OCI-LY1 (cell line): Measurements from ENCODE around the gene ZYX.

Experiments used
- H2AFZ ChIP-seq: fragments of 200-600 bp; sonication (generic), shearing (Covaris generic); 2 replicates; pipeline ENCODE4 v1.6.0; 2014; ENCODE audit warnings: antibody characterized with exemption, mild to moderate bottlenecking, low read length
- H3F3A ChIP-seq: fragments of 200-600 bp; sonication (generic), shearing (Covaris generic); 2 replicates; pipeline ENCODE4 v1.6.0; 2014; ENCODE audit warnings: mild to moderate bottlenecking, antibody characterized with exemption, low read length, moderate library complexity; ENCODE audit not compliant: insufficient read depth
- H3K27ac ChIP-seq: fragments of 200-600 bp; sonication (generic); 2 replicates; pipeline ENCODE4 v1.5.1; 2014; ENCODE audit warnings: low read length, mixed run types, mild to moderate bottlenecking, low read depth; ENCODE audit not compliant: poor library complexity, severe bottlenecking
- H3K27me3 ChIP-seq: fragments of 200-600 bp; sonication (generic); 2 replicates; pipeline ENCODE4 v1.6.0; 2014; ENCODE audit warnings: antibody characterized with exemption, mild to moderate bottlenecking, low read length, moderate library complexity; ENCODE audit not compliant: insufficient read depth
- H3K36me3 ChIP-seq: fragments of 200-600 bp; sonication (generic); 2 replicates; pipeline ENCODE4 v1.6.1; 2014; ENCODE audit warnings: mild to moderate bottlenecking, antibody characterized with exemption, low read length, moderate library complexity, mixed read lengths; ENCODE audit not compliant: insufficient read depth
- H3K4me1 ChIP-seq: fragments of 200-600 bp; sonication (generic); 2 replicates; pipeline ENCODE4 v1.5.1; 2014; ENCODE audit warnings: mild to moderate bottlenecking, low read length, moderate library complexity; ENCODE audit not compliant: insufficient read depth, severe bottlenecking
- H3K4me2 ChIP-seq: fragments of 200-600 bp; sonication (generic), shearing (Covaris generic); 2 replicates; pipeline ENCODE4 v1.6.1; 2014; ENCODE audit warnings: low read length
- H3K4me3 ChIP-seq: fragments of 200-600 bp; sonication (generic); 2 replicates; pipeline ENCODE4 v1.5.1; 2014; ENCODE audit warnings: low read length, low read depth, mild to moderate bottlenecking, mixed read lengths; ENCODE audit not compliant: poor library complexity, severe bottlenecking
- H3K79me2 ChIP-seq: fragments of 200-600 bp; shearing (Covaris generic); 2 replicates; pipeline ENCODE4 v1.6.1; 2016; ENCODE audit warnings: mixed run types, low read length, mixed read lengths; ENCODE audit not compliant: insufficient read depth
- H3K9ac ChIP-seq: fragments of 200-600 bp; sonication (generic), shearing (Covaris generic); 2 replicates; pipeline ENCODE4 v1.6.1; 2014; ENCODE audit warnings: mild to moderate bottlenecking, low read length, mixed read lengths
- H3K9me2 ChIP-seq: fragments of 200-600 bp; sonication (generic), shearing (Covaris generic); 2 replicates; pipeline ENCODE4 v1.6.1; 2014; ENCODE audit warnings: low read depth, mild to moderate bottlenecking, low read length, mixed read lengths
- H3K9me3 ChIP-seq: fragments of 200-600 bp; shearing (Covaris generic); 2 replicates; pipeline ENCODE4 v1.6.1; 2014; ENCODE audit warnings: low read length, mixed read lengths
- H4K20me1 ChIP-seq: fragments of 200-600 bp; sonication (generic), shearing (Covaris generic); 2 replicates; pipeline ENCODE4 v1.6.0; 2016; ENCODE audit warnings: mild to moderate bottlenecking, low read length; ENCODE audit not compliant: insufficient read depth
- EZH2 ChIP-seq: fragments of 200-600 bp; sonication (generic), shearing (Covaris generic); IDR thresholded peaks from 2 replicates; pipeline ENCODE4 v1.8.0; 2017; ENCODE audit warnings: borderline replicate concordance, mixed run types, mild to moderate bottlenecking, antibody characterized with exemption, low read length, moderate library complexity, mixed read lengths
- TF ChIP-seq, protein P1 (sequence below): fragments of 200-600 bp; sonication (generic), shearing (Covaris generic); IDR thresholded peaks from 2 replicates; pipeline ENCODE4 v1.5.1; 2017; ENCODE audit warnings: mild to moderate bottlenecking, antibody characterized with exemption, low read length, moderate library complexity, mixed read lengths

The ZYX gene

DNA sequence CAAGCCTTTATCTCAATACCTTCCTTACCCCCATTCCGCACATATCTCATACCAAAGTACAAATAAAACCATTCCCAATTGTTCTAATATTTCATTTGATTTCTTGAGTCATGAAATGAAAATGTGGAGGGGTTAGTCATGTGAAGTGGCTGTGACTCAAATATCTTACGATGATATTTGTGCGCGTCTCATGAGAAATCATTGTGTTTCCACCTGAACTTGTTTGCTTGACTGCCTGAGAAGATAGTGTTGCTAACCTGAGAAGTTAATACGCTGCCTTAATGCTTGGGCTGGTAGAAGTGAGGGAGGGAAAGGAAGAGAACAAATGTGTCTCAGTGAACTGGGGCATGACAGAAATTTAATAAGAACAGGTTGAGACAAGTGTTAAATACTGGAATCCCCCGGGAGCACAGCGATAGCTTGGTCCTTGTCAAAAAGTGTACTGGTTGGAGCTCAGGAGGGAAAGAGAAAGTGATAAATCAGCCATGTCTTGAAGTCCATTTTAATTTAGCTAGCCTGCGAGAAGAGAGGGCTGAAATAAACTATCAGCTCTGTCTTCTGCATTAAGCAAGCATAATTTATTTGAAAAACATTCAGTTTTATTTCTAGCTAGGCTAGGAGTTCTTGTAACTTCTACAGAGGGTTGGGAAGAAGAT, 34.7 kb downstream of the ZYX start:
- no peaks in the 10 kb centered on the region for H4K20me1 ChIP-seq
- H3K4me1 ChIP-seq: no peaks in the 10 kb centered on the region
- no peaks in the 10 kb centered on the region for H3K9me3 ChIP-seq
- no peaks in the 10 kb centered on the region for H3K9me2 ChIP-seq
- H3K4me3 ChIP-seq: no peak overlapping the region
- TF ChIP-seq EZH2: no peak
- TF ChIP-seq, protein P1, sequence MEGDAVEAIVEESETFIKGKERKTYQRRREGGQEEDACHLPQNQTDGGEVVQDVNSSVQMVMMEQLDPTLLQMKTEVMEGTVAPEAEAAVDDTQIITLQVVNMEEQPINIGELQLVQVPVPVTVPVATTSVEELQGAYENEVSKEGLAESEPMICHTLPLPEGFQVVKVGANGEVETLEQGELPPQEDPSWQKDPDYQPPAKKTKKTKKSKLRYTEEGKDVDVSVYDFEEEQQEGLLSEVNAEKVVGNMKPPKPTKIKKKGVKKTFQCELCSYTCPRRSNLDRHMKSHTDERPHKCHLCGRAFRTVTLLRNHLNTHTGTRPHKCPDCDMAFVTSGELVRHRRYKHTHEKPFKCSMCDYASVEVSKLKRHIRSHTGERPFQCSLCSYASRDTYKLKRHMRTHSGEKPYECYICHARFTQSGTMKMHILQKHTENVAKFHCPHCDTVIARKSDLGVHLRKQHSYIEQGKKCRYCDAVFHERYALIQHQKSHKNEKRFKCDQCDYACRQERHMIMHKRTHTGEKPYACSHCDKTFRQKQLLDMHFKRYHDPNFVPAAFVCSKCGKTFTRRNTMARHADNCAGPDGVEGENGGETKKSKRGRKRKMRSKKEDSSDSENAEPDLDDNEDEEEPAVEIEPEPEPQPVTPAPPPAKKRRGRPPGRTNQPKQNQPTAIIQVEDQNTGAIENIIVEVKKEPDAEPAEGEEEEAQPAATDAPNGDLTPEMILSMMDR: no peak
- no peaks in the 10 kb centered on the region; the same call in 1 of the 2 replicates for H3K27me3 ChIP-seq
- no peaks in the 10 kb centered on the region for H3K36me3 ChIP-seq
- H2AFZ ChIP-seq: no peak overlapping the region
- no peak overlapping the region for H3K4me2 ChIP-seq
- H3K79me2 ChIP-seq: no peaks in the 10 kb centered on the region
- no peak overlapping the region for H3K9ac ChIP-seq
- no peaks in the 10 kb centered on the region for H3F3A ChIP-seq
- no peak overlapping the region for H3K27ac ChIP-seq

DNA sequence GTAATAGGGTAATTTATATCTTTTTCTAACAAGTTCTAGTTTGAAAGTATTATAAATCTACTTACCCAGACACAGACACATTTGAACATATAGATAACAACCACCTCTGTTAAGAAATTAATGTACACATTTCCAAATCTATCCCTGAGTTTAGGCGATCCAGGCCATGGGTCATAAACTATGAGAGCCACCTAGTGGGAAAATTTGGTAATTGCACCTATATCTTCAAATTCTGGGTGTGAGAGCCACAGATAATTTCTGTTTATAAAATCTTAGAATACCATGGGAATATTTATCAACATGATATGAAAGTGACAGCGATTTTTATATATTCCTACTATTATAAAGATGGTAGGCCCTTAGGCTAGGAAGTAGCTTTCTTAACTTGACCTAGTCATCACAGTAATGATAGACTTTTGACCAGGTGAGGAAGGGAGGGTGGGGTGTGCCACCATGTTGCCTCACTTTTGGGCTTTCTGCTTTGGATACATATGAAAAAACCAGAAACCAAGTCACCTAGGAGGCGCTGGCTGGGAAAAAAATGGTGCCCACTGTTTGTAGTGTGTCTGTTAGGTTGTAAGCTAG, 35.5 kb downstream of the ZYX start:
- Histone ChIP-seq H3K36me3 (no peaks in the 10 kb centered on the region), H2AFZ (no peak overlapping the region), H3K9ac (no peak overlapping the region), H3K27ac (no peak overlapping the region), H3K4me2 (no peak overlapping the region), H3K27me3 (no peaks in the 10 kb centered on the region; the same call in 1 of the 2 replicates), H3F3A (no peaks in the 10 kb centered on the region), H3K9me2 (no peaks in the 10 kb centered on the region), H4K20me1 (no peaks in the 10 kb centered on the region), H3K4me3 (no peak overlapping the region), H3K4me1 (no peaks in the 10 kb centered on the region), H3K9me3 (no peaks in the 10 kb centered on the region), H3K79me2 (no peaks in the 10 kb centered on the region)
- TF ChIP-seq, protein P1: peak; percentile 97
- no peak for TF ChIP-seq EZH2

DNA sequence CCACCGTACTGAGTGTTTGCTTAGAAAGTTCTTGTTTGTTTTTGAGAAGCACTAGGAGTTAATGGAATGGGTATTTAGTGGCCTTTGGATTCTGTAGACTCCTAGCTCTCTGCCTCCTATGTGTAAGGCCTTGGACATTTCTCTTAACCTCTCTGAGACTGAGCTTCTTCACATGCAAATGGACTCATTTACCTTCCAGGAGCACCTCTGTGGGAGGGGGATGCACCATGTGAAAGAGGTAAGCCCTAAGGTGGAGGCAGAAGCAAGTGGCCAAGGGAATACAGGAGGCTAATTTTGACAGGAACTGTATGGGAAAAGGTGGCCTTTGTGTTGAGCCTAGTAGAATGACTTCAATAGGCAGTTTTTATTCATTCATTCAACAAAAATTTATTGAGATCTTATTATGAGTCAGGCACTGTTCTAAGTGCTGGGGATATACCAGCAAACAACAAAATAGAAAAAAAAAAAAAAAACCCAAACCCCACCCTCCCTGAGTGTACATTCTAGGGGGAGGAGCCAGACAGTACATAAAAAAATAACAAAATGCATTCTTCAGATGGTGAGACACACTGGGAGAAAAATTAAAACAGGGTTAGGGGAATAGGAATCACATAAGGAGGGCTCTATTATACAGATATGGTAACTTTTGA, 36.7 kb downstream of the ZYX start:
- Histone ChIP-seq H3F3A (no peaks in the 10 kb centered on the region), H3K4me3 (no peak overlapping the region), H4K20me1 (no peaks in the 10 kb centered on the region), H3K27ac (no peak overlapping the region), H3K36me3 (no peaks in the 10 kb centered on the region), H3K9ac (no peak overlapping the region), H3K9me2 (no peaks in the 10 kb centered on the region), H3K79me2 (no peaks in the 10 kb centered on the region), H3K9me3 (no peaks in the 10 kb centered on the region), H3K27me3 (no peaks in the 10 kb centered on the region; the same call in 1 of the 2 replicates), H3K4me2 (no peak overlapping the region), H2AFZ (no peak overlapping the region), H3K4me1 (no peaks in the 10 kb centered on the region)
- TF ChIP-seq, protein P1: no peak
- no peak for TF ChIP-seq EZH2
